GM21526 (cell line): ENCODE data around the gene MYEF2.
A peak's percentile ranks its signal among the peaks of the same experiment; 100 is the strongest.

Source experiments
- ATAC-seq: cut with Tn5 transposase; IDR thresholded peaks from one replicate; pipeline ENCODE4 v1.9.1; 2021; ENCODE audit warnings: moderate library complexity; ENCODE audit not compliant: unreplicated experiment, low FRiP score

The MYEF2 gene

GRCh38 chr15:48147358-48147757 is 30.7 kb downstream of the MYEF2 start:
- no peak for ATAC-seq

- ATAC-seq = no peak
Measured at GRCh38 chr15:48145923-48146322, 32.2 kb downstream of the MYEF2 start.

DNA sequence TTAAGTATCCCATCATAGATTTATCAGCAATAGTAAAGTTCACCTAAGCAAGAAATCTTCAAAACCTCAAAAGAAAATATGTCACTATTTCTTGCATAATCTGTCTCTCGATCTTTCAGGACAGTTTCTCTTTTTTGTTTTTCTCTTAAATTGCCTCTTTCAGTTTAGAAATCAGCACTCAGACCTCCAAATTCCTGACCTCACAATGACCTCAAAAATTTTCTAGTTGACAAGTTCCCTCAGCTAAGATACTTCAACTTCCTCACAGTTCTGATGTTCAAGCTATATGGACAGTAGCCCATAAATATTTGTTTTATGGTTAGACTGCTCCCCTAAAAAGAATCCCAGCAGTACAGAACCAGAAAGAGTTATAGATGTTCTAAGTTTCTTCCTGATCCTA is 33.2 kb downstream of the MYEF2 start:
- ATAC-seq = no peak

DNA sequence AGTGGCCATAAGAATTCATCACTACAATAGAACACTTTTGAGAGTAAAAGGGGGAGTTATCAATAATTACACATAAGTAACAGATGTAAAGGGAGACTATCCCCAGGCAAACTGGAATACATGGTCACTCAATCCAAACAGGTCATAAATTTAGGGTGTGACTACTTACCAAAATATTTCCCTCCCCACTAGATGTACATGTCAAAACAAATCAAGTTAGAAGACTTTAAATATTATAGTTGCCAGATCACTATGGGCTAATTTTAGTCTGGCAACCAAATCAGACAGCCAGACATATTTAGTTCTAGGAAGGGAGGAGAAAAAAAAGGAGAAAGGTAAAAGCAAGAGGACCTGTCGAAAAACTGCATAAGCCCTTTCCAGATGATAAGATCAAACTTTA is 34.2 kb downstream of the MYEF2 start:
- ATAC-seq = no peak

DNA sequence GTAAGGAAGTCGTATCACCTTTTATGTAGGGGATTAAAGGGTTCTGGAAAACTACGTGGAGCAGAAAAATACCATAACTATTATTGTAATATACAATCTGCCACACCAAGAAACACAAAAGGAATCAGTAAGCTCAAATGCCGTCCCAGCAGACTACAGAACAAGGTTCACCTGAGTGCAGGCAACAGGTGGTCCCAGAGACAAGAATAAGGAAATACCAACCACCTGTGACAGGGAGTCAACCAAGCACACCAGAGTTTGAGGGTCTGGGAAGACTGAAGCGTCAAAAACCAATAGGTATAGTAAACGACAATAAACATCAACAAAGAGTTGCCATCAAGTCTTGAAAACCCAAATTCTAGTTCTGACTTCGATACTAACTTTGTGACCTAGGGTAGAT is 45.2 kb downstream of the MYEF2 start:
- ATAC-seq = no peak

- no peak for ATAC-seq
Measured at GRCh38 chr15:48131324-48131723, 46.8 kb downstream of the MYEF2 start.

DNA sequence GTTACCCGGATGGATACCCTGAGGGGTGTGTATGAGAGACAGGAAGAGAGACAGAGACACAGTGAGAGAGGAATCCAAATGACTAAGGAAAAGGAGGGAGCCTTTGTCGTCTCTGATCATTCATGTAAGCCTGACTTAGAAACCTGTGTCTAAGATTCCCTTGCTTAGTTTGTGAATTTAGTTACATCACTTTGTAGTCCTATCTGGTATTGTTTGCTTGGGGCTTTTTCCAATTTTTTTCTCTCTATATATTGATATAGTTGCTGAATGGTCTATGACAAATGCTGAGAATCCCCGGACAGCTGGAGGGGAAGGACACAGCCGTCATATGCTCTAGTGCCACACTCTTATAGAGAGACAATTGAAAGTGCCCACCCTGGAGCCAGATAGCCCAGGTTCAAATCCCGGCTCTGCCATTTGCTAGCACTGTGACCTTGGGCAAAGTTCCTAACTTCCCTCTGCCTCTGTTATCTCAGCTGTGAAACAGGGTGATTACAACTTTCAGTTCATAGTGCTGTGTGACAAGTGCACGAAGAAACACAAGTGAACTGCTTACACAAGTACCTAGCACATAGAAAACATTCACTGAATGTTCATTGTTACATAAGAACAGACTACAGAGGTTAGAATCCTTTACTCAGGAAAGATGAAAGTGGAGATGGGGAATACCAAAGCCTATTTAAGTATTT is 51.3 kb downstream of the MYEF2 start:
- no peak for ATAC-seq

DNA sequence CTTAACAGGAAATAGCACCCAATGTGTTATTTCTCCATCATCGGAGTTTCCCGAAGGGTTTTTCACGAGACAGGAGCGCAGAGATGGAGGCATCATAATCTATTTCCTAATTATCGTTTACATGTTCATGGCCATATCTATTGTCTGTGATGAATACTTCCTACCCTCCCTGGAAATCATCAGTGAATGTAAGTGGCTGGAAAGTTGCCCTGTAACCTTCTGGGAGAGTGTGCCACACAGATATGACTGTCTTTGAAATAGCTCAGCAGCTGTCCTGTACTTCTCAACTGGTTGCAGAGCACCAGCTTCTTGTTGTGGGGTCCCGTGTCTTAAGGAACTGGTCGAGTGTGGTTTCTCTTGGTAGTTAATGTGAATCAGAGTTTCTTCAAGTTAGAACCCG is 56.2 kb downstream of the MYEF2 start:
- no peak for ATAC-seq

DNA sequence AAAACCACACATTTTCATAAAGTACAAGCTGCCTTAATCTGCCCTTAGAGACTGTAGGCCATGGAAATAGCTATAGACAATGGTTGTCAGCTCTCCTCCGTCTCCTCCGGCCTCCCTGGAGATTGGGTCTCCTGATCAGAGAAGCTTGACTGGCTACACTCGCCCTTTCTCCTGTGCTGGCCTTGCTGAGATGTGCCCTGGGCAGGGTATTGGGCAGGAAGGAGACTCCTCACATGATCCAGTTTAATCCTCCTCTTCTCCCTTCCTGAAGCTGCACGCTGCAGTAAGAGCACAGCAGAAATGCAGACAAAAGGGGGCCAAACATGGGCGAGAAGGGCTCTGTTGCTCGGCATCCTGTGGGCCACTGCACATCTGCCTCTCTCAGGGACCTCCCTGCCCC is 57.4 kb downstream of the MYEF2 start, which contains the start of gene SLC24A5:
Gene SLC24A5 (plus strand): TSS at position 246 of the 400 bp plus-strand sequence. CDS start 55 bp downstream, at position 301.
- ATAC-seq = no peak

DNA sequence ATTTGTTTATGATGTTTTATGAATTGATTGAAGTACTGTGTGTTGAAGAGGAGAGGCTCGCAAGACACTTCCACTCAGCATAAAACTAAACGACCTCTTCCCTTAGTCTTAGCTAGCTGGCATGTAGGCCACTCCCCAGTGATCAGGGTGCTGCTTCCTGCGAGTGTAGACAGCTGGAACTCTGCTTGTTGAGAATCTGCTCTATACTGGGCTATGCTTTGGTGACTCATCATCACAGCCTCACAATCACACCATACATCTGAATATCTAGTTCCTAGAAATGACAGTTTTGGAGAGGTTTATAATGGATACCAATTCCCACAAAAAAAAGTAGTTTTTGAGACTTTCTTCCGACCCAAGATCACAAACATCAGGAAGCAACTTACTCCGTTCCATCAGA is 58.8 kb downstream of the MYEF2 start:
- no peak for ATAC-seq

GRCh38 chr15:48112242-48112641 is 65.9 kb downstream of the MYEF2 start:
- no peak for ATAC-seq

- no peak for ATAC-seq
Measured at GRCh38 chr15:48109856-48110531, 68.1 kb downstream of the MYEF2 start.

GRCh38 chr15:48109212-48109611 is 68.9 kb downstream of the MYEF2 start:
- no peak for ATAC-seq

GRCh38 chr15:48105936-48106335 is 72.2 kb downstream of the MYEF2 start:
- ATAC-seq = no peak

- no peak for ATAC-seq
Measured at GRCh38 chr15:48103647-48104046, 74.4 kb downstream of the MYEF2 start.

DNA sequence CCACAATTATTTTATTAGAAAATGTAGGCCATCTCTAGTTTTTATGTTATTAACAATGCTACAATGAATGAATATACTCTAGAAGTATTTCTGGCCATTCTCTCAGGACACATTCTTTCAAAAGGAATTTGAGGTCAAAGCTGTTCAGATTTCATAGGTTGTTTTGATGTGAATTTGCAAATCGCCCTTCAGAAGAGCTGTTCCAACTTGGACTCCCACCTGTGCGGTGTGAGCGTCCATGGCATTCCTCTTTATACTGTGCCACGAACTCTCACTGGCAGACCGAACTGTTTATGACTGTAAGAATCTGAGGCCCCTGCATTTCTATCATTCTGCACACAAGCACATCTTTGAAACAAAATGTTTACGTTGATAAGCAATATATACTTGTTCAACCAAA is 75.9 kb downstream of the MYEF2 start:
- no peak for ATAC-seq

DNA sequence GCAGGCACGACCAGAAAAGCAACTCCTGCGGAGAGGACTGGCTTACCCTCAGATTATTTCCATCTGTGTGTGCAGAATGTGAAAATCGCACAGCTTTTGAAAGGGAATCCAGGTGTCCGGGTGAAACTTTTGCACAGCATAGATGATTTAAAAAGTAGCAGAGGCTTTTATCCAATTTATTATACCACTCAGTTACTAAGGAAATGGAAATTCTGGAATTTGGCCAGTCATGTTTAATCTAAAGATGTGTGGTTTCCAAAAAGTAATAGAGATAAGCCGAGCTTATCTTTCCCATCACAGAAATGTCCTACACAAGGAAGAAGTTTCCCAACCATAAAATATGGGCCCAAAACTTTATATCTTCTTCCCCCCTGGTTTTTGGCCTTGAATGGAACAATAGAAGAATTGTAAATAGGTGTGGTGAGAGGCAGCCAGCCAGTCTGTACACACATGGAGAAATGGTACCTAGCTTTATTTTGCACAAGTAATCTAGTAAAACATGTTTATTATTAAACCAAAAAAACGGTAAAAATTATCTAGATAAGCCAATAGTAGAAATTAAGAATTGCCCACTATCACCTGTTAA is 76.6 kb downstream of the MYEF2 start:
- ATAC-seq = no peak

- no peak for ATAC-seq
Measured at GRCh38 chr15:48097264-48097663, 80.8 kb downstream of the MYEF2 start.

GRCh38 chr15:48096813-48097212 is 81.3 kb downstream of the MYEF2 start:
- ATAC-seq = no peak

GRCh38 chr15:48096355-48096786 is 81.7 kb downstream of the MYEF2 start:
- peak; percentile 50 for ATAC-seq

GRCh38 chr15:48091522-48091921 is 86.6 kb downstream of the MYEF2 start:
- ATAC-seq = no peak

GRCh38 chr15:48090666-48091065 is 87.4 kb downstream of the MYEF2 start:
- ATAC-seq = no peak
